Left lobe of liver (tissue), 2 donors: Measurements from ENCODE around the gene ASIC1. TPM values are rescaled to one million over a fixed set of nuclear protein-coding genes. Genes with fewer than 3 reads are reported as not detected.

Source experiments
- ATAC-seq: fragments of 200-7000 bp; cut with Tn5 transposase; one replicate; pipeline ENCODE4 v1.9.1; 2020; ENCODE audit warnings: mild to moderate bottlenecking, moderate library complexity
- DNase-seq: peaks from one replicate; pipeline ENCODE4 v3.0.0-alpha.2; 2020; ENCODE audit warnings: low spot score
- total RNA-seq: library from RNA; stranded (reverse); gene quantifications from one replicate; pipeline ENCODE4 v1.2.1, GENCODE V29; 2021
- donor health status: DM: no; HTN: no; CAD: no; lungs with moderate emphysema.
- donor health status: DM: no; HTN: yes; CAD: no.

The ASIC1 gene
- total RNA-seq, 1 donor from 2014 or later, result 0.28 TPM

- DNase-seq (peak; percentile 60), ATAC-seq (peak; percentile 4)
Measured at GRCh38 chr12:50104417-50105366, 47.3 kb downstream of the ASIC1 start.

- DNase-seq (no peak), ATAC-seq (no peak)
Measured at GRCh38 chr12:50105913-50106450, 48.6 kb downstream of the ASIC1 start.

- DNase-seq (no peak), ATAC-seq (no peak)
Measured at GRCh38 chr12:50106907-50107306, 49.5 kb downstream of the ASIC1 start.

- DNase-seq (no peak), ATAC-seq (no peak)
Measured at GRCh38 chr12:50107416-50108268, 50.2 kb downstream of the ASIC1 start.

GRCh38 chr12:50109319-50109718 lies 51.9 kb downstream of the ASIC1 start:
- no peak for DNase-seq

GRCh38 chr12:50110127-50110761 lies 52.8 kb downstream of the ASIC1 start:
- peak; percentile 92 for DNase-seq
- peak; percentile 50 for ATAC-seq

More at GRCh38 chr12:50109319-50109718, 51.9 kb downstream of the ASIC1 start:
- ATAC-seq, result no peak

- peak; percentile 51 for ATAC-seq
- DNase-seq, result peak; percentile 86
Measured at GRCh38 chr12:50110762-50111351, 53.5 kb downstream of the ASIC1 start.

GRCh38 chr12:50111395-50111692 lies 53.9 kb downstream of the ASIC1 start:
- ATAC-seq, result peak; percentile 2
- no peak for DNase-seq

GRCh38 chr12:50111693-50112455 lies 54.5 kb downstream of the ASIC1 start, which contains the start of gene COX14:
TSS of gene COX14 (plus strand) at chr12:50112236. CDS start at chr12:50120044, 7,808 bp downstream.
- DNase-seq, result peak; percentile 99
- ATAC-seq, result peak; percentile 71

- DNase-seq (no peak), ATAC-seq (peak; percentile 3)
Measured at GRCh38 chr12:50112456-50113218, 55.2 kb downstream of the ASIC1 start.

GRCh38 chr12:50117057-50117622 lies 59.7 kb downstream of the ASIC1 start:
- ATAC-seq (peak; percentile 4), DNase-seq (no peak)

- ATAC-seq, result peak; percentile 32
- DNase-seq, result no peak
Measured at GRCh38 chr12:50119387-50119786, 62.0 kb downstream of the ASIC1 start.

- ATAC-seq (no peak), DNase-seq (peak; percentile 24)
Measured at GRCh38 chr12:50120521-50120920, 63.1 kb downstream of the ASIC1 start.

GRCh38 chr12:50120953-50121352 lies 63.6 kb downstream of the ASIC1 start:
- DNase-seq (peak; percentile 35), ATAC-seq (no peak)

GRCh38 chr12:50121641-50122040 lies 64.2 kb downstream of the ASIC1 start:
- ATAC-seq (no peak), DNase-seq (no peak)

GRCh38 chr12:50123203-50123602 lies 65.8 kb downstream of the ASIC1 start:
- DNase-seq (no peak), ATAC-seq (no peak)

- ATAC-seq, result no peak
- DNase-seq, result no peak
Measured at GRCh38 chr12:50127546-50127945, 70.2 kb downstream of the ASIC1 start.

- ATAC-seq (no peak), DNase-seq (no peak)
Measured at GRCh38 chr12:50129290-50129689, 71.9 kb downstream of the ASIC1 start.
